Measurements from ENCODE around the gene F7.

F7 gene

DNA sequence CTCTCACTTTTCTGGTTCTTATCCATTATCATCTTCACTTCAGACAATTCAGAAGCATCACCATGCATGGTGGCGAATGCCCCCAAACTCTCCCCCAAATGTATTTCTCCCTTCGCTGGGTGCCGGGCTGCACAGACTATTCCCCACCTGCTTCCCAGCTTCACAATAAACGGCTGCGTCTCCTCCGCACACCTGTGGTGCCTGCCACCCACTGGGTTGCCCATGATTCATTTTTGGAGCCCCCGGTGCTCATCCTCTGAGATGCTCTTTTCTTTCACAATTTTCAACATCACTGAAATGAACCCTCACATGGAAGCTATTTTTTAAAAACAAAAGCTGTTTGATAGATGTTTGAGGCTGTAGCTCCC is 14.2 kb downstream of the F7 start:
- FAIRE-seq: no peak

DNA sequence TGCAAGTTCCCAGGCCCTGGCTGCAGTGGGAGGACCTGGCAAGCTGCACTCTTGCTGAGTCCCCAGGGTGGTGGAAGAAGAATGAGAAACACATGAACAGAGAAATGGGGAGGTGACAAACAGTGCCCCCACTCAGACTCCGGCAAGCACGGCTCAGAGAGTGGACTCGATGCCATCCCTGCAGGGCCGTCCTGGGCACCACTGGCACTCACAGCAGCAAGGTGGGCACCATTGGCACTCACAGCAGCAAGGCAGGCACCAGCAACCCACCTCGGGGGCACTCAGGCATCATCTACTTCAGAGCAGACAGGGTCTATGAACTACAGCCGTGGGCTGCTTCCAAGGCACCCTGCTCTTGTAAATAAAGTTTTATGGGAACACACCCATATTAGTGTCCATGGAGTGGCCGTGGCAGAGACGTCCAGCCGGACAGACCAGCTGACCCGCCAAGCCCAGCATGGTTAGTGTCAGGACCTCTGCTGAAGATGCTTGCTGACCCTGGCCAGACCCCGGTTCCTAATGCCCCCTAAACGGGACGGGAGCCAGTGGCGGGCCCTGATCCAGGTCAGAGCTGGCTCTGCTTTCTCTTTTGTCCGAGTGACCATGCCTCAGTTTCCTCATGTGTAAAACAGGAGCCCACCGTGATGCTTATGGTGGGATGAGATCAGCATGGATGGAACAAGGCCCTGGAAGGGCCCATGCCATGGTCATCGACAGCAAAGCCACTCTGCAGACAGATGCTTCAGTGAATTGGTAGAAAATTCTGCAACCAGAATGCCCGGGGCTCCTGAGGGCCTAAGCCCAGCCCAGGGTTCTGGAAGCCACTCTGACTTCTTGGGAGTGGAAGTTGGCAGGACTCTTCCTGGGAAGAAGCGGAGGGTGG is 14.9 kb downstream of the F7 start:
- FAIRE-seq: no peak

DNA sequence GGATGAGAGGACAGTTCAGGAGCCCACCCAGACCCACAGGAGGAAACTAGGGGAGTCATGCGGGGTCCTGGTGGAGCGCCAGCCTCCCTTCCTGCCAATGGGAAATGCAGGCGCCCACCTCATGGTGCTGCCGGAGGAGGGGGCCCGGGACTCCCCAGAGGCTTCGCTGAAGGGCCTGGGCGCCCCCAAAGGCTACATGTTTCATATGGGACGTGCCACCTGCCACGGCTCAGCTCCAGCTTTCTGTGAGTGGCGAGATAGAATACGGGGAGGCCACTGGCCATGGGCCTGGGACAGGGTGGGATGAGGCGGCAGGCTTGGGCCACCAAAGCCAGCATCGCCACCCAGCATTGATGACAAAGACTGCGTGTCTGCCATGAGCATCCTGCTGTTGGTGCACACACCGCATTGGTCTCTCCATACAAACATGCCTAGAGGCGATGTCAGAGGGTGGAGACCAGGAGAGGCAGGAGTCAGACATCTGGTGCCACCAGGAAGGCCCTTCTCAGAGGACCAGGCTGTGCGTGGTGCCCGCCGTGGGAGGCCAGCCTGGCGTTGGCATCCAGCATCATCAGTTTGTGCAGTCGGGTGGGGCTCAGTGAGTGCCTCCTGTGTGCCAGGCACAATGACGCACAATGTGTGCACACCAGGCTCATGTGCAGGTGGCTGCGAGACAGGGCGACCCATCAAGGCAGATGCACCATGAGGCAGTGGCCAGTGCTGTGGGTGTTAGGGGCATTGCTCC is 15.8 kb downstream of the F7 start:
- no peak for FAIRE-seq

DNA sequence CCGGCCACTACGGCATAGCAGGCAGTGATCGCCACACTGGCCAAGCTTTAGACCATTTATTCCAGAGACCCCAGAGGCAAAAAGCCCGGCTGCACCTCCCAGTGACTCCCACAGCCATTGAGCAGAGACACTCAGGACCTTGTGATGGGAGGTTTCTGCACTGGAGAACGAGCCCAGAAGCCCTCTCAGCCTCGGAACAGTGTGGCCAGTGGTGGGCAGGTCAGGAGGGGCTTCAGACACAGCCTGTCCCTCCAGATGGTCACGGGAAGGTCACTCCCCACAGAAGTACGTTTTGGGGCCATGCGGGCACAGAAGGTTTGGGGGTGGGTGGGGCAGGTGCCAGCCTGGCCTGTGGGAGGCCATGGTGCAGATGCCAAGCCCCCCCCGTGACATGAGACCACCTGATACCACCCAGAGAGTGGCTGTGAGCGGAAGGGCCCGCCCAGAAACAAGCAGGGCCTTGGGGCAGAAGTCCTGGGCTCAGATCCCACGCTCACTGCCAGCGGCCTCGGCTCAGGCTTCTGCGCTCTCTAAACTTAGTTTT is 16.4 kb downstream of the F7 start:
- FAIRE-seq: no peak

DNA sequence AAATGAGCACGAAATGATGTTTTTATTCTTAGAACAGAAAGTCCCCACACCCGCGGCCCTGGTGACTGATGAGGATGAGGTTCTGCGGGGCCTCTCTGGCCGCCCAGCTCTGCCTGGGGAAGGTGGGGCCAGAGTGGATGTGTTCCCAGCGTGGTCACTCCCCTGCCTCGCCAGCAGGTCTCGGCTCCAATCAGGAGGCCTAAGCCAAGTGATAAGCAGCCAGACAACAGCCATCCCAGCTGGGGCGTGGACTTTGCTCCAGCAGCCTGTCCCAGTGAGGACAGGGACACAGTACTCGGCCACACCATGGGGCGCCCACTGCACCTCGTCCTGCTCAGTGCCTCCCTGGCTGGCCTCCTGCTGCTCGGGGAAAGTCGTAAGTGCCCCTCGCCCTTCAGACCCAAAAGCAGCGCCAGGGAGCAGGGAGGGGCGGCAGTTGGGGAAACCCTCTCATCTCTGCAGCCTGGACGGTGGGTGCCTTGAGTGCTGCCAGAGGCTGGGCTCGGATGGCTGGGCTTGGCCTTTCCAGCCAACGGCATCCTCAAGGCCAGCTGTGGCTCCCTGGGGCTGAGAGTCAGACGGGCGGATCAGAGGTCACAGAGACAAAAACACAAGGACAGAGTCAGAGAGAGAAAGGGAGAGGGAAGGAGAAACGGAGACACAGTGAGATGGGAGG is 17.1 kb downstream of the F7 start, which contains the start of gene F10:
Gene F10, plus strand, starts transcription at position 250 of the 676 bp plus-strand sequence. Its CDS starts 57 bp downstream, at position 307.
- FAIRE-seq: no peak

DNA sequence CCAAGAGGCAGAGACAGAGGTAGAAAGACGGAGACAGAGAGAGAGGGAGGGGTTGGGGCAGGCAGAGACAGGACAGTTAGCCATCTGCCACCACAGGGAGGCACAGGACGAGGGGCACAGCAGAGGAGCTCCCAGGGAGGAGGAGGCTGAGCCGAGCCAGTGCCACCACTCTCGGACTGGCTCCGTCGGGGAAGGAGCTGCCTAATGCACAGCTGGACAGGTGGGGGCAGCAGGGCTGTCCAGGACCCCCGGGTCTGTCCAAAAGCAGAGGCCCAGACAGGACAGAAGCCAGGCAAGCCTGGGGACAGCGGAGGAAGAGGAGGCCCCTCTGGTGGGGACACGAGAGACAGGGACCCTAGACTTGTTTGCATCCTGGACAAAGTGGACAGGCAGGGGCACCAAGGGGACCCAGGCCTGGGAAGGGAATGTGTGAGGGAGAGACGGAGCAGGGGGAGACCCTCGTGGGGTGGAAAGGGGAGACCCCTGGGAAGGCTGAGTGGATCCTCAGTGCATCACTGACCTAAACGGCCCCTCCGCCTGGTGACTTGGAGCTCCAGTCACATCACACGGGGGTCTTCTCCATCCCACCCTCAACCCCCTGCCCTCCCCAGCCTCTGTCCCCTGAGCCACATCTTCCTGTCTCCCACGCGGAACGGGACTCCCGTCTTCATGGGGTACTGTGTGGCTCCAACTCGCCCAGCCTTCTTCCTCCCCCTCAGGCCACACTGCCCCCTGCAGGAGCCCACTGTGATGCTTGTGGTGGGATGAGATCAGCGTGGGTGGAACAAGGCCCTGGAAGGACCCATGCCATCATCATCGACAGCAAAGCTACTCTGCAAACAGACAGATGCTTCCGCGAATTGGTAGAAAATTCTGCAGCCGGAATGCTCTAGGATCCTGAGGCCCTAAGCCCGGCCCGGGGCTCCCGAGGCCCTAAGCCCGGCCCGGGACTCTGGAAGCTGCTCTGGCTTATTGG is 17.9 kb downstream of the F7 start:
- FAIRE-seq: no peak

DNA sequence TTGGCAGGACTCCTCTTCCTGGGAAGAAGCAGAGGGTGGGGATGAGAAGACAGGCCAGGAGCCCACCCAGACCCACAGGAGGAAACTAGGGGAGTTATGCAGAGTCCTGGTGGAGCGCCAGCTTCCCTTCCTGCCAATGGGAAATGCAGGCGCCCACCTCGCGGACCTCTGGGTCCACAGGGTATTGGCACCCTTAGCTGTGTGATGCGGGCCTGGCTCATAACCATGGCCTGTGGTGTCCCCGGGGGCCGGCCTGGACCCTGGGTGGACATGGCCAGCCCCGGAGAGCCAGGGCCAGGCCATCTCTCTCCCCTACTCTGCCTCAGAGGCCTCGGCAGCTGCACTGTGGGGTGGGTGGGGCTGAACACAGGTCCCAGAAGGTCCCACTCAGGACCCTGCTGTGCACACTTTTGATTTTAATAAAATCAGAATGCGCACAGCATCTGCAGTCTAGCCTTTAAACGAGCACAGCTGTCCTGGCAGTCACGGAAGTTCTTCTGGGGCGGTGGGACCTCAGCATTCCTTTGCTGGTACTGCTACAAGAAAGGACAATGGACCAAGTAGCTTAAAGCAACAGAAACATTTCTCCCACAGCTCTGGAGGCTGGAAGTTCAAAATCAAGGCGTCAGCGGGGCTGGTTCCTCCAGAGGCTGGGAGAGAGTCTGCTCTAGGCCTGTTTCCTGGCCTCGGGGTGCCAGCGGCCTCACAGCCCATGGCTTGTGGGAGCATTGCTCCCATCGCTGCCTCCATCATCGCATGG is 18.8 kb downstream of the F7 start:
- FAIRE-seq: no peak

DNA sequence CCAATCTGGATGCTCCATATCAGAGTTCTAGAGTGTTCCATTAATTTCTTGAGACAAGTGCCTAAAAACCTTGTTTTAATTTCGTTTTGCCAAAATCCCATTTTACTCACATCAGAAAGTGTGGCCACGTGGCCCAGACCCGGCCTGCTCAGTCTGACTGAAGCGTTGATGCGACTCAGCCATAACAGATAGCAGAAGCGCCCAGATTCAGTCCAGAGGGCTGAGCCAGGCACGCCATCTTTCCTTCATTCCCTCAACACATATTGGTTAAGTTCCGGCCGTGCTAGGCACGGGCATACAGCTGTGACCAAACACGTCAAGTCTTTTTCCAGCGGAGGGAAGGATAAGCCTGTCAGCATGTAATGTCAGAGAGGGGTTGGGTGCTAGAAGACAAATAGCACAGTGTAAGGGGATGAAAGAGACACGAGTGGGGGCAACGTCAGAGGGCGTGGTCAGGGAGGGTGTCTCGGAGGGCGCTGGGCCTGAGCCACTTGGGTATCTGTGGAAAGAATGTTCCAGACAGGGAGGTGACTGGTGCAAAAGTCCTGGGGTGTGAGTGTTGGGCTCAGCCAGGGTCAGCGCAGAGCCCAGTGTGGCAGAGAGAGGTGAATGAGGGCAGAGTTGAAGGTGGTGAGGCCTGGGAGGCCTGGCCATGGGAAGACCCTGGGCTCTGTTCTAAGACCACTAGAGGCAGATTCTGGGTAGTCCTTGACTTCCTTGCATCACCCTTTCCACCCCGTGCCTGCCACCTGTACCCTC is 20.1 kb downstream of the F7 start:
- FAIRE-seq: no peak

DNA sequence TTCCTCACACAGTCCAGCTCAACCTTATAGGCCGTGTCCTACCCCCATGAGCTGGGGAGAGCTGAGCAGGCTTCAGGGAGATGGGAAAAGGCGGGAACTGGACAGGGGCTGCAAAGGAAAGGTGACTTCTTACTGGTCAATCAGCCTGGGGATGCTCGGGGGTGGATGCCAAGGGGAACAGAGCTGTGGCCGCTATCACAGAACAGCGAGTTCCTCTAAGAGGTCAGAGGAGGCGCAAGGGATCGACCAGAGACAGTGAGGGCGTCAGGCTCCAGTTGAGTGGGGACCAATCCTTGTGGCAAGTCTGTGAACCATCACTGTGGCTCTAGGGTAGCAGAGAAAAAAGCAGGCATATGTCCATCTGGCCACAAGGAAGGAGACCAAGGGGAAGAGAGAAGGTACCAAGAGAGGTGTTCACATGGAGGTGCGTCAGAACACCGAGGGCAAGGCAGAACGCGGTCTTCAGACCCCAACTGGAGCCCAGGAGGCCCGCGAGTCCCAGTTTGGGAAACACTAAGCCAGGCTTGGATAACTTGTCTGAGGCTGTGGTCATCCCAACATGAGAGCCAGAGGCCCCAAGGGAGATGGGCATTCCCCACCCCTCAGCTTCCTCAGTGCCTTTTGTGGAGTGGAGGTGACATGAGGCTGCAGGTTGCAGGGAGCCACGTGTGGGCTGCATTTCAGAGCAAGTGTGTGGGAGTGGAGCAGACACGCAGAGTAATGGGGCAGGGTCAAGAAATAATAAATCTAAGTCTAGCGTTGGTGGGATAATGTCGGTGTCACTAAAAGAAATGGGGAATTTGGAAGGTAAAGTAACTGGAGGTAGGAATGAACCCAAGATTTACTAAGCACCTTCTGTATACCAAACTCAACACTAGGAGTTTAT is 20.9 kb downstream of the F7 start:
- FAIRE-seq: no peak

DNA sequence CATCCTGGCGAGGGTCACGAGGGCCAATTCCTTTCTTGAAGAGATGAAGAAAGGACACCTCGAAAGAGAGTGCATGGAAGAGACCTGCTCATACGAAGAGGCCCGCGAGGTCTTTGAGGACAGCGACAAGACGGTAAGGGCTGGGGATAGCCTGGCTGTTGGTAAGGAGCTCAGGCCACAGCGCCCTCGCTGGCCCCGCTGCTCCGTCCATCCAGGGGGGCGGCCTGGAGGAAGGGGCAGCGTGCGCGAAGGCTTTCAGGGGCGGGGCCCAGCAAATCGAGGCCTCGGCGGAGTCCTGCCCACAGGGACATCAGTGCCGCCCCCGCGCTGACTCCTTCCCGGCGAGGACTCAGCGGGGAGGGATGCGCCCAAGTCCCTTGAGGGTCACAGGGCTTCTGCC is 23.9 kb downstream of the F7 start:
- FAIRE-seq: no peak

DNA sequence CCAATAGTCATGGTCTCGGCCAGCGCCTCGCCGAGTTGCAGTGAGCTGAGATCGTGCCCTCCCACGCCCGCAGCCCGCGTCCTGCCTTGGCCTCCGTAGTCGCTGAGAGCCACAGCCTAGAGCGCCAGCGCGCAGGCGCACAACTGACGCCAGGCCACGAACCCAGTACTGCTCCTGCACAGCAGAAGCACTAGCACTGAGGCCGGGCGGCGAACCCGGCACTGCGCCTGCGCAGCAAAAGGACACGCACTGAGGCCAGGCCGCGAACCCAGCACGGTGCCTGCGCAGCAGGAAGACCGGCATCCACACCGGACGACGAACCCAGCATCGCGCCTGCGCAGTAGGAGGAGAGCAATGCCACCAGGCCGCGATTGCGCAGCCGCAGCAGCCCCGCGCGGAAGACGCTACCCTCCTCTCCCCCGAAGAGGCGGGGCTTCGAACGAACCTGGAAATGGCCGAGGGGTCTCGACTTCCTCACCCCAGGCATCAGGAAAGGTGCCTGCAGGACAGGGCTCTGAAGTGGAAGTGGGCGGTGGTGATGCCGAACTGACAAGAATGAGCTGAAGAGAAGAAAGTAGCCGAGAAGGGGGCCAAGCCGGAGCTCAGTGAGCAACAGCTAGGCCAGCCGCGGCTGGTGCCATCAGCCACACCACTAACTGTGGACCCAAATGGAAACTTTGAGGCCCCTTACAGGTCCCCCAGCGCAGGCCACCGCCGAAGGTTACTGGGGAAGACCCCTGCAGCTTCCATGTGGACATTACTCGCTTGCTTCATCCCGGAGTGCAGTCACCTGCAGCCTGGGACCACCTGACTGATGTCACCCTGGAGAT is 24.5 kb downstream of the F7 start:
- no peak for FAIRE-seq

DNA sequence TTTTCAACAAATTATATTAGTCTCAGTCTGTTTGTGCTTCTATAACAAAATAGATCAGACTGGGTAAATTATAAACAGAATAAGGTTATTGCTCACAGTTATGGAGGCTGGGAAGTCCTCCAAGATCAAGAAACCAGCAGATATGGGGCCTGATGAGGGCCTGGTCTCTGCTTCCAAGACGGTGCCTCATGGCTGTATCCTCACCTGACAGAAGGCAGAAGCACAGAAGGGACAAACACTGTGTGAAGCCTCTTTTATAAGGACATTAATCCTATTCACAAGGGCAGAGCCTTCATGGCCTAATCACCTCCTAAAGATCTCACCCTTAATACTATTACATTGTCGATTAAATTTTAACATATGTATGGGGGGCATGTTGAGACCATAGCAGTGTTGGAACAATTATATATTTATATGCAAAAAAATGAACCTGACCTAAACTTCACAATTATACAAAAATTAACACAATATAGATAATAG is 29.7 kb downstream of the F7 start:
- FAIRE-seq: no peak

DNA sequence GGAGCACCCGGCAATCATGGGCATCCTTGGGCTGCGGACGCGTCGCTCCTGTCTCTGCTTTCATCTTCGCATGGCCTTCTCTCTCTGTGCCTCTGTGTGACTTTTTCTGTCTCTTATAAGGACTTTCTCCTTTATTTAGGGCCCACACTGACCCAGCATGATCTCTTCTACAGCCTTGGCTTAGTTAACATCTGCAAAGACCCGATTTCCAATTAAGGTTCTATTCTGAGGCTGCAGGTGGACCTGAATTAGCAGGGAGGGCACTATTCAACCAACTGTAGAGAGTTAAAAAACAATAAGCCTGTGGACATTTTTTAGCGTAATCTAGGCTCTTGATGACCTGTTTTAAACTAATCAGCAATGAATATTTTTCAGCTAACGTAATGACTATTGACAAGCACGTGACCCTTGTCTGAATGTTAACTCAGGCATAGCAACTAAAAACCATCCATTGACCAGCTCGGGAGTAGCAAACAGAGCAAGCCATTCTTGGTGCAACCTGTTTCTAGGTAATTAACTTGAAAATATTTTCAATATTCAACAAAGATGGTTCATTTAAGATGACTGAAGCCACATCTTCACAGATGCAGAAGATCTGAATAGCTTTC is 32.2 kb downstream of the F7 start:
- FAIRE-seq: no peak

DNA sequence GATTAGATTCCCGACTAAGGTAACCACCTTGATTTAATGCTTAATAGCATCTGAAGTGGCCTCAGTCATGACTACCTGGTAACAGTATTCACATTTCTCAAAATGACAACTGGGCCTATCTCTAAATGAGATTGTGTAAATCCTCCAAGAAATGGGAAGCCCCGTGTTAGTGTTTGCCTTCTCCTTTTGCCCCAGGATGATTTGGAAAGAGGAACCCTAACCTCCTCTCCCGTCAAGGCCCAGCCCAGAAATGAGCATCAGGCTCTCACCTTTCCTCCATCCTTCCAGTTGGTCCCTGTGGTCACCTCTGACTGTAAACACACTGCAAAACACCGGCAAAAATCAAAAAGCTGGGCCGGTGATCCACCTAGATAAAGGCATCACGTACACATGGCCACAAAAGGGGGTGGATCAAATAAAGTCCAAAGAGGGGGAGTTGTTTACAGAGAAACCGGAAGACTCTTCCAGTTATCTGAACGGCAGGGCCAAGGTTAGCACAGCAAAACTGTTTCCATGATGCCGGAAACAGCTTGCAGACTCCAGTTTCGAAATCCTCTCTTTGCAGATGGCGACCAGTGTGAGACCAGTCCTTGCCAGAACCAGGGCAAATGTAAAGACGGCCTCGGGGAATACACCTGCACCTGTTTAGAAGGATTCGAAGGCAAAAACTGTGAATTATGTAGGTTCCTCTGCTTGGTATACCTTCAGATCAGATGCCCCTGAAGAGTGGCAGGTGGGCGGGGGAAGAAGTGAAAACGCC is 33.4 kb downstream of the F7 start:
- no peak for FAIRE-seq

DNA sequence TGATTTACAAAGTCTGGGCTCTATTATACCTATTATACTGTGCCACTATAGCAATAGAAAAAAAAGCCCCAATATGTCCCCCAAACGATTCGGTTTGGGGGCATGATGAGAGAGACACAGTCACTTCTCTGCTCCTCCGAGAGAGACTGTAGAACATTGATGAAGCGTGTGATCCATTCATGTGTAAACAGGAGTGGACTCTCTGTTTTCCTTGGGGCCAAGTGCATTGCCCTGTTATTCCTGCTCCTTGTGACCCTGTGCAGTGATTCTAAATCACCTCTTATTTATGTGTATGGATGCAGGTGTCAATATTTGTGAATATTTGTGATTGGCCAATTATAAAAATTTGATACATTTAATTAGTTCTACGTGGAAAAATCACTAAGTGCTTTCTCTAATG is 34.0 kb downstream of the F7 start:
- FAIRE-seq: no peak

DNA sequence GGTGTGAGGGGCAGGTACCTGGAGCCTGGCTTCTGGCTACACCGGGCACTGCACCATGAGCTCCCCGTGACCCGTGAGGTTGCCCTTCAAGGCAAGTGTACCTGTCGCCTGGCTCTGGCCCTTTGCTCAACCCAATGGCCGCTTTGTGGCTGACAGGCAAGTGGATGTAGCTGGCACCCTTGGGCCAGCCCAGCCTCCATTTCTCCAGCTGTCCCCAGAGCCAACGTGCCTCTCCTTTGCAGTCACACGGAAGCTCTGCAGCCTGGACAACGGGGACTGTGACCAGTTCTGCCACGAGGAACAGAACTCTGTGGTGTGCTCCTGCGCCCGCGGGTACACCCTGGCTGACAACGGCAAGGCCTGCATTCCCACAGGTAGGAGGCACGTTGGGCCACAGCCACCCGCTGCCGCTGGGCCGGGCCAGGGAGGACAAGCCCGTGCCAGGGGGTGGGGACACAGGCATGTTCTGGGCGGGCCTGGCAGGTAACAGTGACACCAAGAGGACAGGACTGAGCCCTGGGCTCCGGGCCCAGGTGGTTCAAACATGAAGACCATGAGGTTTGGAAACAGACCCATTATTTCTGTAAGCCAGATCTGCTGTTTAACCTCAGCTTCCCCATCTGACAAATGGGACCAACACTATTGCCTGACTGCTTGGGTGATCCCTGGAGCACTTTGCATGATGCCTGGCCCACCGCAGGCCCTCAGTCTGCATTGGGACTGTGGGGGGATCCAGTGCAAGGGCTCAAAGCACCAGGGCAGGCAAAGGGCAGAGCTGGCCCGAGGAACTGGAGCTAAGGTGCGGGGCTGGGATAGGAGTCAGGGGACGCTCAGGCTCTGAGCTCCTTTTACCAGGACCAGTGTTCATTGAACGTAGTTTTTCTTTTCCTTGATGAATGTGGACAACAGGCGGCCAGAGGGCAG is 35.3 kb downstream of the F7 start:
- no peak for FAIRE-seq

Measured in colon (tissue), 2 donors.